ENCODE measurements around the gene ILF2. TPM values are rescaled to one million over a fixed set of nuclear protein-coding genes. Genes with fewer than 3 reads are reported as not detected.

ILF2 gene
- total RNA-seq, 1 experiment from 2014 or later, result 315 TPM

Small RNA genes lying within 50 kb of the gene (small RNA-seq; reads per million reads assigned to genes)
- 0 reads per million in 2 experiments for gene MIR8083
- gene RN7SL372P, result 0 reads per million in 2 experiments

Other genes with a start within 250 kb of the ILF2 start
- gene S100A7, start 210.3 kb downstream of the ILF2 start, total RNA-seq (2014; rRNA removed; shearing (Covaris generic)), result not detected in 2 replicates
- 743 and 832 TPM in 2 replicates for gene S100A6, start 135.0 kb downstream of the ILF2 start, total RNA-seq (2014; rRNA removed; shearing (Covaris generic))
- gene S100A5, start 130.1 kb downstream of the ILF2 start, total RNA-seq (2014; rRNA removed; shearing (Covaris generic)), result 0.30 TPM in 1 of 2 replicates, not detected in the other
- 201 and 238 TPM in 2 replicates for gene S100A4, start 125.2 kb downstream of the ILF2 start, total RNA-seq (2014; rRNA removed; shearing (Covaris generic))
- gene S100A3, start 121.7 kb downstream of the ILF2 start, total RNA-seq (2014; rRNA removed; shearing (Covaris generic)), result 1.1 and 3.4 TPM in 2 replicates
- 4.0 and 5.6 TPM in 2 replicates for gene S100A2, start 105.1 kb downstream of the ILF2 start, total RNA-seq (2014; rRNA removed; shearing (Covaris generic))
- gene S100A16, start 57.9 kb downstream of the ILF2 start, total RNA-seq (2014; rRNA removed; shearing (Covaris generic)), result 96.5 and 101 TPM in 2 replicates
- not detected in 2 replicates for gene S100A14, start 54.7 kb downstream of the ILF2 start, total RNA-seq (2014; rRNA removed; shearing (Covaris generic))
- 74.4 and 99.7 TPM in 2 replicates for gene S100A13, start 43.5 kb downstream of the ILF2 start, total RNA-seq (2014; rRNA removed; shearing (Covaris generic))
- gene S100A1, start 42.6 kb downstream of the ILF2 start, total RNA-seq (2014; rRNA removed; shearing (Covaris generic)), result not detected in 2 replicates
- gene CHTOP, start 36.9 kb downstream of the ILF2 start, total RNA-seq (2014; rRNA removed; shearing (Covaris generic)), result 82.8 and 101 TPM in 2 replicates
- gene SNAPIN, start 12.3 kb downstream of the ILF2 start, total RNA-seq (2014; rRNA removed; shearing (Covaris generic)), result 72.9 and 80.0 TPM in 2 replicates
- gene NPR1, start 7.7 kb upstream of the ILF2 start, total RNA-seq (2014; rRNA removed; shearing (Covaris generic)), result 3.0 and 3.3 TPM in 2 replicates
- 36.3 and 46.6 TPM in 2 replicates for gene INTS3, start 57.1 kb upstream of the ILF2 start, total RNA-seq (2014; rRNA removed; shearing (Covaris generic))
- gene SLC27A3, start 104.4 kb upstream of the ILF2 start, total RNA-seq (2014; rRNA removed; shearing (Covaris generic)), result 0.69 and 1.2 TPM in 2 replicates